CD4-positive, alpha-beta T cell treated with Interleukin-6 for 4 hours (primary cell): ENCODE results near the gene UTP11.
"Not testable (repeated sequence)": the region's sequence is repeated elsewhere in the genome, so short reads cannot be mapped to it uniquely, and the experiment has no call there.

Source experiments
- DNase-seq: peaks from one replicate; pipeline ENCODE4 v3.0.0-alpha.2; 2020; ENCODE audit warnings: mixed read lengths

The UTP11 gene

DNA sequence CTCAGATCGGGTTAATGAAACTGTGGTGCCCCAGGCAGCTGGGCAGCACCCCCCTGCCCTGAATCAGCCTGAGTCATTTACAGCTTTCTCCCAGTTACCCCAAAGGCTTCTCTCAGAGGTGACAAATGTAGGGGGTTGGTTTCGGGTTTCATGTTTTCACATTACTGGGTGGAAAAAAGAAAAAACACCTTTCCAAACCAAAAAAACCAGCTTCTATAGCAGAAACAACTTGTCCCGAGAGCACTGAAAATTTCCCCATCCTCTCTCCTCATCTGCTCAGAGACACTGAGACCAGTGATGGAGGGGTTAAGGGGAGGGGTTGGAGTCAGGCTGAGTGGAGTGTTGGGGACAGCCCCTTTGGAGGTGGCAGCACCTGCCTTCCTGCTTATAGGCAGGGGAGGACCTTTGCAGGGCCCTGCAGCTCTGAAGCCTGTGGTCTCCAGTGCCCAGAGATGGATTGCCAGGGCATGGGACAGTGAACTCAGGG lies 15.6 kb downstream of the UTP11 start:
- DNase-seq = no peak

DNA sequence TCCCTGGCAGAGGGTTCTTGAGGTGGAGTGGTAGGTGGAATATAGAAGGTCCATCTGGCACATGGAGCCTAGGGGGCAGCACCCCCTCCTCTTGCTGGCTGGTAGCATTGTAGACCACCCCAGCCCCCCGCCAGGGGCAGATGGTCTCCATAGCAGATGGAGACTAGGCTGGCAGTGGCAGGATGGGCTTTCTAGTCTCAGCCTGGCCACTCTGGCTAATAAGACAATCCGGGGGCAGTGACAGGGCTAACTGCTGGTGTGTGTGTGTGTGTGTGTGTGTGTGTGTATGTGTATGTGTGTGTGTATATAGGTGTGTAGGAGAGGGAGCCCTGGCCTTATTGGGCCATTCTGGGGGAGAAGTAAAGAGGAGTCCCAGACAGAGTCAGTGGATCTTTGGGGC lies 16.1 kb downstream of the UTP11 start:
- no peak for DNase-seq

- DNase-seq = no peak
Observed at GRCh38 chr1:38029081-38029681, 16.6 kb downstream of the UTP11 start.

DNA sequence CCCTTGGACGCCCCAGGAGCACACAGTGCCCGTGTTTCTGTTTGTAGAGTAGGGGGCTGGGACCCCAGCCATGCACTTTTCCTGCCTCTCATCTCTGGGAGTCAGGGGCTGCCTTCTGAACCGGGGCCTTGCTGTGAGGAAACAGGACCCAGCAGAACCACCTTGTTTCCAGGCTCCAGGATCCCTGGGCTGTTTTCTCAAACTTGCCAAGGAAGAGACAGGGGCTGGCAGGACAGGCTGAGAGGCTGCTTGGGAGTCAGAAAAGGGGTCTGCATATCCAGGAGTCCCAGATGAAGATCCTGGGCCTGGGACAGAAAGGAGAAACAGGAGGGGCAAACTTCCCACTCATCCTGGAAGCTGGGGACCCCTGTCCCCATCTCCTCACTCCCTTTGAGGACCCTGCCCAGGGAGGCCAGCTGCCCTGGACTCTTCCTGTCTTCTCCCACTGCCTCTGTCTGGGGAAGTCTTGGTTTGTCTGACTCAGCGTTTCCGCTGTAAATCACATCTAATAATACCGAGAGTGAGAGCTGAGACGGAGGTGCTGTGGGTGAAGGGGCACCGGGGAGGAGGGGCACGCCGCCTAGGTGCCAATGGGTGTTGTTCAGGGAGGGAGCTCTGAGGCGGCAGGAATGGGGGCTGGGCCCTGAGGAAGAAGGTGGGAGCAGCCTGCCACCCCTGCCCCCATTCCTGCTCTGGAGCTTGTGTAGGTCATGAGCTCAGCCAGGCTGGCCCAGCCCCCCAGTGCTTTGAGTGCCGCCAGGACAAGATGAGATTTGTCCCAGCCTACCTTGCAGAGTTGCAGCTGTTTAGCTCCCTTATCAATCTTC lies 17.4 kb downstream of the UTP11 start:
- peak; percentile 60 for DNase-seq

DNA sequence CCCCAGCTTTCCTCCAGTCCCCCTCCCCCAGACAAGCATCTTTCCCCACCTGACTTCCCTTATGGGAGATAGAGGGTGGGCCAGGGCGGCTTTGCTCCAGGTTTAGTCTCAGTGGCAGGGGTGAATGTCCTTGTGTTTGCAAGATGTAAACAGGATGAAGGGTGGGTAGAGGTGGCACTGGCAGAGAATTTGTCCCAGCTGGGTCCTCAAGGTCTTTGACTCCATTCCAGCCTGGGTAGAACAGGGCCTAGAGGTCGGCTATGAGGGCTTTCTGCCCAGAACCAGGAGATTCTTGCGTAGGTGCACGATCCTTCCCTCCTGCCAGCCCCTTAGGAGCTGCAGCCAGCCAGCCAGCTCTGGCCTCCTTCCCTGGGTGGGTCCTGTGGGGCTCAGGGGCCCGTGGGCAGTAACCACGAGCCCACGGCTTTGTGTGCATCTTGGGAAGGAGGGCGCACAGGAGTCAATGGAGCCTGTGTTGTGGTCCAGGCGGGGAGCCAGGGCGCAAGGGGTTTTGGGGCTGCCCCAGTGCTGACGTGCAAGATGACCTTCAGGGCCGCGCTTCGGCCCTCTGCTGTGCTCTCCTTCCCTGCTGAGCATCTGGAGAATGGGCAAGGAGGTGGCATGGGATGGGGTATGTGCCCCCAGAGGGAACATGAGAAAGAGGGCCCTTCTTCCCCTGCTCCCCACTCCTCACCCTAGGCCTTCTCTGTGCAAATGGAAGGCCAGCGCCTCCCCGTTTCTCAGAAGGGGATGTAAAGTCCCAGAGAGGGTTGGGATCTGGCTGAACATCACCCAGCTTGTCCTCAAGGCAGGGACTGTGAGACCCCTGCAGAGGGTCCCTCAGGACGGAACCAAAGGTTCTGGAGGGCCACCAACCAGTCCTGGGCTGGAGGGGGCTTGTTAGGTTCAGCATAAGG lies 18.3 kb downstream of the UTP11 start:
- no peak for DNase-seq

- DNase-seq = no peak
Observed at GRCh38 chr1:38031513-38031866, 19.0 kb downstream of the UTP11 start.

DNA sequence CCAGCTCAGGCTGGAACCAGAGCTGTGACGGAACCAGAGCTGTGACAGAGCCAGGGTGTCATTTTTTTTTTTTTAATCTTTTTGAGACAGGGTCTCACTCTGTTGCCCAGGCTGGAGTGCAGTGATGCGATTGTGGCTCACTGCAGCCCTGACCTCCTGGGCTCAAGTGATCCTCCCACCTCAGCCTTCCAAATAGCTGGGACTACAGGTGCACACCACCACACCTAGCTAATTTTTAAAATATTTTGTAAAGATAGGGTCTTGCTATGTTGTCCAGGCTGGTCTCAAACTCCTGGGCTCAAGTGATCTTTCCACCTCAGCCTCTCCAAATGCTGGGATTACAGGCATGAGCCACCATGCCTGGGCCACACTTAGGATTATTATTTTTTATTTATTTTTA lies 20.5 kb downstream of the UTP11 start:
- not testable (repeated sequence) for DNase-seq

GRCh38 chr1:38034871-38035270 lies 22.3 kb downstream of the UTP11 start:
- no peak for DNase-seq

DNA sequence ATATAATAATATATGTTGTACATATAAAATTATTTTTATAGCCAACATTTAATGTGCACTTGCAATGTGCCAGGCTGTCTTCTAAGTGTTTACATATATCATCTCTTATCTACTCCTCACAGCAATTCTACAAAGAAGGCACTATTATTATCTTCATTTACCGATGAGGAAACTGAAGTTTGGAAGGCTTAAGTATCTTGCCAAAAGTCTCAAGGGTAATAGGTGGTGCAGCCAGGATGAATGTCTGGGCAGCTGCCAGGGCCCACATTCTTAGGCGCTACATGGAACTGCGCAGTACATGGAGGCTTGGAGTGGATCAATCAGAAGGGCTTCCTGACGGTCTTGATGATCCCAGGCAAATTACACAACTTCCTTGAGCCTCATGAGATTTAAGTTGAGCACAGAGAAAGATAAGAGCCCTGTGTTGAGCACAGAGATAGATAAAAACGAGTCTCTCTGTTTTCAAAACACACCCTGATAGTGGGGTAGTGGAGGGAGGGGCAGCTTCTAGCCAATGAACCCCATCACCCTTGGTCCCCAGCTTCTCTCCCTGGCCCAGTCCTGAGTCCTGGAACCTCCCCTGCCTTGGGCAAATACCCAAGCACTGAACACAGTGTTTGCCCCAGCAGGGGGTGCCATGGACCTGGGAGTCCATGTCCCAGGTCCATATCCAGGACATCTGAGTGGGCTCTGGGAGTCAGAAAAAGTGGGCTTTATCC lies 24.8 kb downstream of the UTP11 start:
- peak; percentile 19 for DNase-seq

- no peak for DNase-seq
Observed at GRCh38 chr1:38038861-38039260, 26.3 kb downstream of the UTP11 start.

GRCh38 chr1:38039331-38040088 lies 27.0 kb downstream of the UTP11 start:
- DNase-seq = no peak

GRCh38 chr1:38041936-38042834 lies 29.7 kb downstream of the UTP11 start:
- DNase-seq = no peak

DNA sequence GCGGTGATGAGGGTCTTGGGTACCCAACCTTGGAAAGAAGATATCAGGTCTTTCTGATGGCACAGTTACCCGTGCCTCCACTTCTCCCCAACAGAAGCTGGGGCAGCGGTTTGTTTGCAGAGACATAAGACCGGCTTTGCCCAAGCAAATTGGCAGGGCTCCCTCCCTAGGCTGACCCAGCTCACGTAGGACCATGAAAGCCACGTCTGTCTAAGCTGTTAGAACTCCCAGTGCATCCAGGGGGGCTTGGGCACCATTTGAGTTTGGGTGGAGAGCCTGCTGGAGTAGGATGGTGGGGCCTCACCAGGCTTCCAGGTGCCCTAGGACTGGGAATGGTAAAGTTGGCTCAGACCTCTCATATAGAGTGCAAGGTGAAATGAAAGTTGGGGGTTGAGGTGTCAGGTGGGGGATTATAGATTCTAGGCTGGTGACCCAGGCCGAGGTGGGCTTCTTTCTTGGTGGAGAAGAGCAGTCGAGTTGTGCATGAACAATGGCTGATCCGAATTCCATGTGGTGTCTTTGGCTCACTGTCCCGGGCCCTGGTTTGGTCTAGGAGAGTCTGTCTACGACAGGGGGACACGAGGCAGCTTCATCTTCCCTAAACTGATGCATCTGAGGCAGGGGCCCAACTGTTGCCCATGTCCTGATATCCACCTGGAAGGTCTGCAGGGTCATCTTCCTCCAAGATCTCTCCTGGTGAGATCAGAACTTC lies 30.7 kb downstream of the UTP11 start:
- no peak for DNase-seq

DNA sequence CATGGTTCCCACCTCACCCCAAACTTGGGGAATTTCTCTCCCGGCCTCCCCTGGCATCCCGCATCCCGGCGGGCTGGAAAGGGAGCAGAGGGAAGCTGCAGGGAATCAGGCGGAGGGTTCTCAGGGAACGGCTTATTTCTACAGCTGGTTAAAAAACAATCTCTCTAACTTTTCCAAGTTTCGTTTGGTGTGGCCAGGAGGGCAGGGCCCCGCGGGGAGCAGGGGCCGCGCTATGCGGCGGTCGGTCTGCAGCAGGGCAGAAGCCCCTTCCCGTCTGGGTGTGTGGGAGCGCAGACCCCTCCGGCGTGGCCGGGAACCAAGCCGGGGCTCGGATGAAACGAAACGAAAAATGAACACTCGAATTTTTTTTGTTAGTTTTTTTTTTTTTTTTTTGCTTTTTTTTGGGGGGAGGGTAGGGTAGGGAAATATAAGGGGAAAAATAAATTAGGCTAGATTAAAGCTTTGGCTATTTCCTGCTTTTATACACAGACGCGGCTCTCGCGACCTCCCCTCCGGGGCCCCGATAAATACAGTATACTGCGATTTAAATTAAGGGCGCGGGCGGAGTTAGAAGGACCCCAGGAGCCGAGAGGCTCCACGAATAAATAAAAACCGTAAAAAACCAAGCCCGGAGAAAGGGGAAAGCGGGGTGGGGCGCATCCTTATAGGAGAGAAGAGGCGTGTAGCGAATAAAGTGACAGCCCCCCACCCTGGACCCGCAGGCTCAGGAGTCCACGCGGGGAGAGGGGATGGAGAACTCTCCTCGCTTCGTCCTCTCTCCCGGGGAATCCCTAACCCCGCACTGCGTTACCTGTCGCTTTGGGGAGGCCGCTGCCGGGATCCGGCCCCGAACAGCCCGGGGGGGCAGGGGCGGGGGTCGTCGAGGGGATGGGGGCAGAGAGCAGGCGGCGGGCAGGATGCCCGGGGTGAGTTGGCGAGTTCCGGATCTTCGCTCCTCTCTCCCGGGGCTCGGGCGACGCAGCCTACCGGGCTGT lies 32.0 kb downstream of the UTP11 start:
- peak; percentile 11 for DNase-seq

GRCh38 chr1:38045401-38046332 lies 33.1 kb downstream of the UTP11 start:
- peak; percentile 7 for DNase-seq

DNA sequence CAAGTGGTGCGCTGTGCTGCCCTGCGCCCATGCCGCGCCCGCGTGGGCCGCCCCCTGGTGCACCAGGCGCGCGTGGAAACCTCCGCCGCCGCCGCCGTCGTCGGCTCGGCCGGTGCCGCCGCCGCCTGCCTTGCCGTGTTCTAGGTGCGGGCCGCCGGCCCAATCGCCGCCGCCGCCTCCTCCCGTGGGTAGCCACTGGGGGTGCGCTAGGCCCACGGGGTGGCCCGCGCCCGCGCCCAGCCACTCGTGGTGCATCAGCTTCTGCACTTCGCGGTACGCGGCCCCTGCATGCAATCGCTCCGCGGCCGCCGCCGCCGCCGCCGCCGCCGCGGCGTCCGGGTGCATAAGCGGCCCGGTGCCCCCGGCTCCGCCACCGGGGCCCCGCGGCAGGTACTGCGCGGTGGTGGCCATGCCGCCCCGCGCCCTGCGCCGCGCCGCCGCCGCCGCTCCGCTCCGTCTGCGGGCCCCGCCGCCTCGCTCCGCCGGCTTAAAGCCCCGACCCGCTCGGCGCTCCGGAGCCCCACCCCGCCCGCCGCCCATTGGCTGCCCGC lies 33.9 kb downstream of the UTP11 start, which contains the start of gene POU3F1:
Gene POU3F1, minus strand, starts transcription at position 461 of the 551 bp plus-strand sequence. Its CDS starts 50 bp downstream, at position 411.
- peak; percentile 25 for DNase-seq
